Thoracic aorta (tissue), 2 donors: ENCODE results near the gene CEP112. TPM values are rescaled to one million over a fixed set of nuclear protein-coding genes. Genes with fewer than 3 reads are reported as not detected.
"Not testable (repeated sequence)": the region's sequence is repeated elsewhere in the genome, so short reads cannot be mapped to it uniquely, and the experiment has no call there.

Experiments used
- ATAC-seq: fragments of 150-250 bp; one replicate; pipeline ENCODE4 v1.8.0; 2017; ENCODE audit warnings: low read depth; ENCODE audit not compliant: insufficient number of reproducible peaks, low FRiP score
- DNase-seq: peaks from one replicate; pipeline ENCODE4 v3.0.0-alpha.2; 2020; ENCODE audit warnings: low spot score
- H3K27ac ChIP-seq, 2 donors: fragments of 200-600 bp; sonication (generic); 1 replicate in 1 of 2; 2 replicates in 1 of 2; pipeline ENCODE4 v1.5.1; 2016; ENCODE audit warnings: mild to moderate bottlenecking in 2 of 2, moderate library complexity in 2 of 2
- H3K27me3 ChIP-seq: fragments of 200-600 bp; sonication (generic); replicated peaks from 2 replicates; pipeline ENCODE4 v1.6.0; 2016; ENCODE audit warnings: mild to moderate bottlenecking; ENCODE audit not compliant: insufficient read depth
- H3K36me3 ChIP-seq: fragments of 200-600 bp; sonication (generic); one replicate; pipeline ENCODE4 v1.5.1; 2016
- H3K4me1 ChIP-seq, 2 donors: fragments of 200-600 bp; sonication (generic); 1 replicate in 1 of 2; 2 replicates in 1 of 2; pipeline versions ENCODE4 v1.5.1 to v1.6.0; 2016; ENCODE audit warnings: low read depth in 2 of 2, mild to moderate bottlenecking in 1 of 2; ENCODE audit not compliant: control insufficient read depth in 1 of 2
- H3K4me3 ChIP-seq: fragments of 200-600 bp; sonication (generic); 2 replicates; pipeline ENCODE4 v1.5.1; 2016; ENCODE audit warnings: mild to moderate bottlenecking
- H3K9me3 ChIP-seq: fragments of 200-600 bp; sonication (generic); 2 replicates; pipeline ENCODE4 v1.5.1; 2016
- CTCF ChIP-seq: fragments of 200-600 bp; sonication (generic); IDR thresholded peaks from one replicate; pipeline ENCODE4 v1.5.1; 2019; ENCODE audit warnings: antibody characterized with exemption
- total RNA-seq, 2 donors: library from RNA; depleted of rRNA; stranded (reverse); fragments of >200 nt; gene quantifications; one replicate each; pipeline versions ENCODE4 v1.1.0 to v1.2.3, GENCODE V29; 2016

CEP112 gene
- total RNA-seq, 2 donors from 2014 or later = 13.4 to 19.0 TPM

DNA sequence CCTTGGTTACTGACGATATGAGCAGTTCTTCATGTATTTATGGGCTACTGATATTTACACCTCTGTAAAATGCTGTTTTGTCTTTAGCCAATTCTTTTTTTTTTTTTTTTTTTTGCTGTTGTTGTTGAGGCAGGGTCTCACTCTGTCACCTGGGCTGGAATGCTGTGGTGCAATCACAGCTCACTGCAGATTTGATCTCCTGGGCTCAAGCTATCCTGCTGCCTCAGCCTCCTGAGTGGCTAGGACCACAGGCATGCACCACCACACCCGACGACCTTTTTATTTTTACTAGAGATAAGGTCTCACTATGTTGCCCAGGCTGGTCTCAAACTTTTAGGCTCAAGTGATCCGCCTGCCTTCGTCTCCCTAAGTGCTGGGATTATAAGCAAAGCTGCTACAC is 405.5 kb downstream of the CEP112 start:
- Histone ChIP-seq H3K4me1 (peaks cover 19 to 27% of the 10 kb centered on the region in 2 donors), H3K27me3 (no peaks in the 10 kb centered on the region), H3K4me3 (no peak overlapping the region), H3K36me3 (no peaks in the 10 kb centered on the region), H3K9me3 (no peaks in the 10 kb centered on the region), H3K27ac (no peak overlapping the region)
- no peak for TF ChIP-seq CTCF
- DNase-seq (no peak), ATAC-seq (no peak)

DNA sequence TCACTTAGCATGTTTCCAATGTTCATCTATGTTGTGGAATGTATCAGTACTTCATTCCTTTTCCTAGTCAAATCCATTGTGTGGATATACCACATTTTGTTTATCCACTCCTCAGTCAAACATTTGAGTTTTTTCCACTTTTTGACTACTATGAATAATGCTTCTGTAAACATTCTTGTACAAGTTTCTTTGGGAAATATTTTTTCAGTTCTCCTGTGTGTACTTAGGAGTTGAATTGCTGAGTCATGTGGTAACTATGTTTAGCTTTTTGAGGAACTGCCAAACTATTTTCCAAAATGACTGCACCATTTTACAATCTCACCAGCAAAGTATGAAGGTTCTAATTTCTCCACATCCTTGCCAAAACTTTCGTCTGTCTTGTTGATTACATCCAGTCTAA is 406.8 kb downstream of the CEP112 start:
- no peak overlapping the region for H3K4me3 ChIP-seq
- DNase-seq (no peak), ATAC-seq (peak; percentile 91)
- no peaks in the 10 kb centered on the region for H3K9me3 ChIP-seq
- H3K27me3 ChIP-seq = no peaks in the 10 kb centered on the region
- peak overlapping the region in 1 of 2 donors; percentile 42 for H3K27ac ChIP-seq
- TF ChIP-seq CTCF = no peak
- H3K36me3 ChIP-seq = no peaks in the 10 kb centered on the region
- H3K4me1 ChIP-seq = peaks cover 19 to 27% of the 10 kb centered on the region in 2 donors

DNA sequence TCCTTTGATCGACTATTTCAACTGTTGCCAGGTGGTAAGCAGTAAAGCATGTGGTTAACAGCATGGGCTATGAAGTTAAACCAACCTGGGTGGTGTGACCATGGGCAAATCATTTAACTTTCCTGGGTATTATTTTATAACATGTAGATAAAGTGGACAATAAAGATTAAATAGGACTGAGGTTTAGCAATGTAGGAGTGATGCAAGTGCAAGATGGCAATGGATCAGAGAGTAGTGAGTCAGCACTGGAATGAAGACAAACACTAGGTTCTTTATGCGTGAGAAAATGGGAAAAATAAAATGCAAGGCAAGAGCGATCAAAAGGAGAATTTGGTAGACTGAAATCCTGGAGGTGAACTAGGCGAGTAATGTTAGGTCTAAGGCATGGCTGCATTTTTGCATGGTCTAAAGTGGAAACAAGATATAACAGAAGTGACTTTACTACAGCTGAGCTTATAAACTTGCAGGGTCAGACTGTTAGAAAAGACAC is 408.0 kb downstream of the CEP112 start:
- DNase-seq (no peak), ATAC-seq (no peak)
- Histone ChIP-seq H3K4me1 (peaks cover 19 to 27% of the 10 kb centered on the region in 2 donors), H3K9me3 (no peaks in the 10 kb centered on the region), H3K27me3 (no peaks in the 10 kb centered on the region), H3K27ac (no peak overlapping the region), H3K4me3 (no peak overlapping the region), H3K36me3 (no peaks in the 10 kb centered on the region)
- no peak for TF ChIP-seq CTCF

GRCh38 chr17:65782104-65782706 is 409.7 kb downstream of the CEP112 start:
- not testable (repeated sequence) for DNase-seq, ATAC-seq, H3K4me3 ChIP-seq, H3K9me3 ChIP-seq, H3K27ac ChIP-seq, H3K27me3 ChIP-seq, H3K36me3 ChIP-seq
- H3K4me1 ChIP-seq = peaks cover 19 to 21% of the 10 kb centered on the region in 2 donors

DNA sequence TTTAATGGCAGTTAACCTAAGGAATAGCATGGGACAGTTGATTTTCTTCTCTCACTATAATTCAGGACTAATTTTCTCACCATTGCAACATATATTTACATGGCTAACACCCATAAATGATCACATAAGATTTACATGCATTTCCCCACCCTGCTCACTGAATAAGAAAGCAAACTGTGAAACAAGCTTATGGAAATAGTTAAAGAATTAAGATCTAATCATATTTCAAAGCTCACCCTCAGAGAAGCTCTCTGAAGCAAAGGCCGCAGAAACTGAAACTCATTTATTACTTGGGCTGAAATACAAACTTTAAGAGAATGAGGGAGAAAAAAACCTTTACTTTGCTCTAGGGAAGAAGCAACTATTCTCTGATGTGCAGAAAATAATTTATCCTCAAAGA is 411.8 kb downstream of the CEP112 start:
- peaks cover 12 to 14% of the 10 kb centered on the region in 2 donors for H3K4me1 ChIP-seq
- DNase-seq = no peak
- H3K4me3 ChIP-seq = no peak overlapping the region
- ATAC-seq = no peak
- H3K27ac ChIP-seq = no peak overlapping the region
- H3K36me3 ChIP-seq = no peaks in the 10 kb centered on the region
- TF ChIP-seq CTCF = no peak
- H3K27me3 ChIP-seq = no peaks in the 10 kb centered on the region
- H3K9me3 ChIP-seq = no peaks in the 10 kb centered on the region

GRCh38 chr17:65776890-65777289 is 415.0 kb downstream of the CEP112 start:
- no peak for TF ChIP-seq CTCF
- Histone ChIP-seq H3K36me3 (no peaks in the 10 kb centered on the region), H3K9me3 (no peaks in the 10 kb centered on the region), H3K27ac (no peak overlapping the region), H3K27me3 (no peaks in the 10 kb centered on the region), H3K4me1 (no peaks in the 10 kb centered on the region), H3K4me3 (no peak overlapping the region)
- DNase-seq (no peak), ATAC-seq (no peak)
